OCI-LY1 (cell line): ENCODE measurements around the gene ABCA5.

ENCODE experiments used
- H2AFZ ChIP-seq: fragments of 200-600 bp; sonication (generic), shearing (Covaris generic); 2 replicates; pipeline ENCODE4 v1.6.0; 2014; ENCODE audit warnings: antibody characterized with exemption, mild to moderate bottlenecking, low read length
- H3F3A ChIP-seq: fragments of 200-600 bp; sonication (generic), shearing (Covaris generic); 2 replicates; pipeline ENCODE4 v1.6.0; 2014; ENCODE audit warnings: mild to moderate bottlenecking, antibody characterized with exemption, low read length, moderate library complexity; ENCODE audit not compliant: insufficient read depth
- H3K27ac ChIP-seq: fragments of 200-600 bp; sonication (generic); 2 replicates; pipeline ENCODE4 v1.5.1; 2014; ENCODE audit warnings: low read length, mixed run types, mild to moderate bottlenecking, low read depth; ENCODE audit not compliant: poor library complexity, severe bottlenecking
- H3K27me3 ChIP-seq: fragments of 200-600 bp; sonication (generic); 2 replicates; pipeline ENCODE4 v1.6.0; 2014; ENCODE audit warnings: antibody characterized with exemption, mild to moderate bottlenecking, low read length, moderate library complexity; ENCODE audit not compliant: insufficient read depth
- H3K36me3 ChIP-seq: fragments of 200-600 bp; sonication (generic); 2 replicates; pipeline ENCODE4 v1.6.1; 2014; ENCODE audit warnings: mild to moderate bottlenecking, antibody characterized with exemption, low read length, moderate library complexity, mixed read lengths; ENCODE audit not compliant: insufficient read depth
- H3K4me1 ChIP-seq: fragments of 200-600 bp; sonication (generic); 2 replicates; pipeline ENCODE4 v1.5.1; 2014; ENCODE audit warnings: mild to moderate bottlenecking, low read length, moderate library complexity; ENCODE audit not compliant: insufficient read depth, severe bottlenecking
- H3K4me2 ChIP-seq: fragments of 200-600 bp; sonication (generic), shearing (Covaris generic); 2 replicates; pipeline ENCODE4 v1.6.1; 2014; ENCODE audit warnings: low read length
- H3K4me3 ChIP-seq: fragments of 200-600 bp; sonication (generic); 2 replicates; pipeline ENCODE4 v1.5.1; 2014; ENCODE audit warnings: low read length, low read depth, mild to moderate bottlenecking, mixed read lengths; ENCODE audit not compliant: poor library complexity, severe bottlenecking
- H3K79me2 ChIP-seq: fragments of 200-600 bp; shearing (Covaris generic); 2 replicates; pipeline ENCODE4 v1.6.1; 2016; ENCODE audit warnings: mixed run types, low read length, mixed read lengths; ENCODE audit not compliant: insufficient read depth
- H3K9ac ChIP-seq: fragments of 200-600 bp; sonication (generic), shearing (Covaris generic); 2 replicates; pipeline ENCODE4 v1.6.1; 2014; ENCODE audit warnings: mild to moderate bottlenecking, low read length, mixed read lengths
- H3K9me2 ChIP-seq: fragments of 200-600 bp; sonication (generic), shearing (Covaris generic); 2 replicates; pipeline ENCODE4 v1.6.1; 2014; ENCODE audit warnings: low read depth, mild to moderate bottlenecking, low read length, mixed read lengths
- H3K9me3 ChIP-seq: fragments of 200-600 bp; shearing (Covaris generic); 2 replicates; pipeline ENCODE4 v1.6.1; 2014; ENCODE audit warnings: low read length, mixed read lengths
- H4K20me1 ChIP-seq: fragments of 200-600 bp; sonication (generic), shearing (Covaris generic); 2 replicates; pipeline ENCODE4 v1.6.0; 2016; ENCODE audit warnings: mild to moderate bottlenecking, low read length; ENCODE audit not compliant: insufficient read depth
- CTCF ChIP-seq: fragments of 200-600 bp; sonication (generic), shearing (Covaris generic); IDR thresholded peaks from 2 replicates; pipeline ENCODE4 v1.5.1; 2017; ENCODE audit warnings: mild to moderate bottlenecking, antibody characterized with exemption, low read length, moderate library complexity, mixed read lengths
- EZH2 ChIP-seq: fragments of 200-600 bp; sonication (generic), shearing (Covaris generic); IDR thresholded peaks from 2 replicates; pipeline ENCODE4 v1.8.0; 2017; ENCODE audit warnings: borderline replicate concordance, mixed run types, mild to moderate bottlenecking, antibody characterized with exemption, low read length, moderate library complexity, mixed read lengths

Gene ABCA5

GRCh38 chr17:69246202-69246601 is 80.7 kb downstream of the ABCA5 start:
- Histone ChIP-seq H3K9me2 (no peaks in the 10 kb centered on the region), H3K79me2 (no peaks in the 10 kb centered on the region), H3K4me3 (no peak overlapping the region), H3K27me3 (no peaks in the 10 kb centered on the region), H3F3A (no peaks in the 10 kb centered on the region), H3K9me3 (no peaks in the 10 kb centered on the region), H3K36me3 (no peaks in the 10 kb centered on the region), H4K20me1 (no peaks in the 10 kb centered on the region), H2AFZ (no peak overlapping the region), H3K4me2 (no peak overlapping the region), H3K4me1 (no peaks in the 10 kb centered on the region), H3K9ac (no peak overlapping the region), H3K27ac (no peak overlapping the region)
- TF ChIP-seq CTCF = no peak
- TF ChIP-seq EZH2 = no peak

DNA sequence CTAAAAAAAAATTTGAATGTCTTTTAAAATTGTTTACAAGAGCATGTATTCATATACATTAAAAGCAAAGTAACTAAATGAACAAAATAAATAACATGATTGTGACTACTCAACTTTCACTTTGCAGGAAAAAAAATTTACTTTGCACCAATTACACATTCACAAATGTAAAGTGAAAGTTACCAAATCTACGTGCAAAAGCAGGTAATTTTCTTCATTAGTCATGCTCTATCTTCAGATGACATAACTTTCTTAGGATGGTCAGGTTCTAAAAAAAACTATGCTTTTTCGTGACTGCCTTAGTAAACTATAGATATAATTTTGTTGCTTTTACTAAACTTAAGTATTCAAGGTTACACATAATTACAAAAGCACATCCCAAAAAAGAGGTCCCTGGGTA is 81.3 kb downstream of the ABCA5 start:
- H3K4me3 ChIP-seq = no peak overlapping the region
- no peaks in the 10 kb centered on the region for H3K9me3 ChIP-seq
- H3K4me1 ChIP-seq = no peaks in the 10 kb centered on the region
- H3K79me2 ChIP-seq = no peaks in the 10 kb centered on the region
- peak overlapping the region; percentile 33; the same call in 1 of the 2 replicates for H2AFZ ChIP-seq
- no peaks in the 10 kb centered on the region for H3K9me2 ChIP-seq
- H3K27me3 ChIP-seq = no peaks in the 10 kb centered on the region
- H4K20me1 ChIP-seq = no peaks in the 10 kb centered on the region
- H3K9ac ChIP-seq = no peak overlapping the region
- no peak for TF ChIP-seq CTCF
- no peak for TF ChIP-seq EZH2
- H3K4me2 ChIP-seq = no peak overlapping the region
- no peaks in the 10 kb centered on the region for H3F3A ChIP-seq
- H3K27ac ChIP-seq = no peak overlapping the region
- no peaks in the 10 kb centered on the region for H3K36me3 ChIP-seq

GRCh38 chr17:69239611-69240600 is 87.0 kb downstream of the ABCA5 start:
- Histone ChIP-seq H3K27ac (no peak overlapping the region), H3K4me2 (no peak overlapping the region), H3K9me3 (no peaks in the 10 kb centered on the region), H2AFZ (no peak overlapping the region), H3F3A (no peaks in the 10 kb centered on the region), H3K4me1 (no peaks in the 10 kb centered on the region), H3K36me3 (no peaks in the 10 kb centered on the region), H3K4me3 (no peak overlapping the region), H3K79me2 (no peaks in the 10 kb centered on the region), H3K9me2 (no peaks in the 10 kb centered on the region), H3K9ac (no peak overlapping the region), H4K20me1 (no peaks in the 10 kb centered on the region), H3K27me3 (no peaks in the 10 kb centered on the region)
- TF ChIP-seq EZH2 (no peak), CTCF (no peak)
